ENCODE measurements around the gene NAA50. TPM values are rescaled to one million over a fixed set of nuclear protein-coding genes. Genes with fewer than 3 reads are reported as not detected.

The NAA50 gene
- total RNA-seq, 1 donor from 2014 or later = 90.1 TPM

GRCh38 chr3:113719758-113720157 is 26.3 kb downstream of the NAA50 start:
- H3K4me3 ChIP-seq = no peak overlapping the region
- no peaks in the 10 kb centered on the region for H3K27me3 ChIP-seq
- peaks cover 0 to 33% of the 10 kb centered on the region in 2 donors for H3K36me3 ChIP-seq
- no peak overlapping the region for H3K27ac ChIP-seq
- intact Hi-C loops (cut with DNase I) = no loop called here
- DNase-seq (ENCODE audit: extremely low spot score in 2 of 2) = no peak
- no peak for TF ChIP-seq CTCF (IDR thresholded peaks at IDR 0.05)
- no peak for TF ChIP-seq POLR2A (IDR thresholded peaks at IDR 0.05)
- TF ChIP-seq POLR2AphosphoS5 (IDR thresholded peaks at IDR 0.05; ENCODE audit: insufficient read depth in 1 of 2, low read depth in 1 of 2) = no peak
- H3K4me1 ChIP-seq = no peaks in the 10 kb centered on the region
- no peaks in the 10 kb centered on the region for H3K9me3 ChIP-seq

- no peak for DNase-seq (ENCODE audit: extremely low spot score in 2 of 2)
- no peaks in the 10 kb centered on the region for H3K27me3 ChIP-seq
- H3K4me1 ChIP-seq = no peaks in the 10 kb centered on the region
- H3K36me3 ChIP-seq = peaks cover 0 to 33% of the 10 kb centered on the region in 2 donors
- no peak overlapping the region for H3K27ac ChIP-seq
- H3K4me3 ChIP-seq = no peak overlapping the region
- H3K9me3 ChIP-seq = no peaks in the 10 kb centered on the region
- TF ChIP-seq POLR2AphosphoS5 (IDR thresholded peaks at IDR 0.05; ENCODE audit: insufficient read depth in 1 of 2, low read depth in 1 of 2) (no peak), CTCF (IDR thresholded peaks at IDR 0.05) (no peak), POLR2A (IDR thresholded peaks at IDR 0.05) (no peak)
- intact Hi-C loops (cut with DNase I) = no loop called here
Measured at GRCh38 chr3:113719294-113719693, 26.8 kb downstream of the NAA50 start.

GRCh38 chr3:113717818-113718217 is 28.2 kb downstream of the NAA50 start:
- no peaks in the 10 kb centered on the region for H3K27me3 ChIP-seq
- H3K4me3 ChIP-seq = no peak overlapping the region
- no peaks in the 10 kb centered on the region for H3K9me3 ChIP-seq
- intact Hi-C loops (cut with DNase I) = no loop called here
- no peak overlapping the region for H3K27ac ChIP-seq
- H3K36me3 ChIP-seq = peaks cover 0 to 29% of the 10 kb centered on the region in 2 donors
- H3K4me1 ChIP-seq = no peaks in the 10 kb centered on the region
- TF ChIP-seq POLR2A (IDR thresholded peaks at IDR 0.05) = no peak
- TF ChIP-seq POLR2AphosphoS5 (IDR thresholded peaks at IDR 0.05; ENCODE audit: insufficient read depth in 1 of 2, low read depth in 1 of 2) = no peak
- no peak for TF ChIP-seq CTCF (IDR thresholded peaks at IDR 0.05)
- DNase-seq (ENCODE audit: extremely low spot score in 2 of 2) = no peak

GRCh38 chr3:113717308-113717707 is 28.7 kb downstream of the NAA50 start:
- Histone ChIP-seq H3K4me1 (no peaks in the 10 kb centered on the region), H3K27ac (no peak overlapping the region), H3K9me3 (no peaks in the 10 kb centered on the region), H3K4me3 (no peak overlapping the region), H3K36me3 (peaks cover 0 to 24% of the 10 kb centered on the region in 2 donors), H3K27me3 (no peaks in the 10 kb centered on the region)
- TF ChIP-seq POLR2AphosphoS5 (IDR thresholded peaks at IDR 0.05; ENCODE audit: insufficient read depth in 1 of 2, low read depth in 1 of 2) (no peak), CTCF (IDR thresholded peaks at IDR 0.05) (no peak), POLR2A (IDR thresholded peaks at IDR 0.05) (no peak)
- DNase-seq (ENCODE audit: extremely low spot score in 2 of 2) = no peak
- intact Hi-C loops (cut with DNase I) = no loop called here

- Histone ChIP-seq H3K27ac (no peak overlapping the region), H3K4me1 (no peaks in the 10 kb centered on the region), H3K27me3 (no peaks in the 10 kb centered on the region), H3K36me3 (peaks cover 0 to 7% of the 10 kb centered on the region in 2 donors), H3K4me3 (no peak overlapping the region), H3K9me3 (no peaks in the 10 kb centered on the region)
- TF ChIP-seq POLR2A (IDR thresholded peaks at IDR 0.05) (no peak), POLR2AphosphoS5 (IDR thresholded peaks at IDR 0.05; ENCODE audit: insufficient read depth in 1 of 2, low read depth in 1 of 2) (no peak), CTCF (IDR thresholded peaks at IDR 0.05) (no peak)
- no peak for DNase-seq (ENCODE audit: extremely low spot score in 2 of 2)
- intact Hi-C loops (cut with DNase I) = no loop called here
Measured at GRCh38 chr3:113714702-113715101, 31.3 kb downstream of the NAA50 start.

All from vagina (tissue), 2 donors.